Measurements from ENCODE around the gene UXS1.

- TF ChIP-seq POLR2AphosphoS5 (IDR thresholded peaks at IDR 0.05), result no peak
- no peak for TF ChIP-seq CTCF (IDR thresholded peaks at IDR 0.05)
- no peak for TF ChIP-seq POLR2A (IDR thresholded peaks at IDR 0.05; ENCODE audit: low read depth)
These were observed 128.7 kb downstream of the UXS1 start for GRCh38 chr2:106065268-106065982.
